ENCODE measurements around the gene ACVRL1. TPM values are rescaled to one million over a fixed set of nuclear protein-coding genes. Genes with fewer than 3 reads are reported as not detected.

Gene ACVRL1
- total and polyA plus RNA-seq, 2 donors (not counting 1 experiment from before 2014, with no cell fraction given): not detected

GRCh38 chr12:51914034-51914923 lies 7.0 kb downstream of the ACVRL1 start:
- no peak overlapping the region for H2AFZ ChIP-seq (ENCODE audit: insufficient read depth, low read depth, low read length, poor library complexity, severe bottlenecking)
- H3K79me2 ChIP-seq (ENCODE audit: control insufficient read depth, insufficient read depth, low read length): no peaks in the 10 kb centered on the region
- no peak overlapping the region for H3K4me3 ChIP-seq (ENCODE audit: control extremely low read depth in 1 of 5, extremely low read depth in 1 of 5, insufficient read depth in 1 of 5, low read depth in 2 of 5, low read length in 4 of 5)
- no peak overlapping the region for H3K9ac ChIP-seq (ENCODE audit: low read length)
- WGBS (ENCODE audit: insufficient coverage): 90% methylated on average over 14 of the region's 17 CpGs
- no peaks in the 10 kb centered on the region for H3K4me1 Mint-ChIP-seq
- peaks cover 18% of the 10 kb centered on the region for H3K27me3 Mint-ChIP-seq
- no peaks in the 10 kb centered on the region for H3K4me1 ChIP-seq (ENCODE audit: control insufficient read depth in 2 of 2, insufficient read depth in 2 of 2, low read length in 2 of 2)
- no peak overlapping the region for H3K4me2 ChIP-seq (replicated peaks; ENCODE audit: low read depth, low read length, poor library complexity, severe bottlenecking)
- no peak overlapping the region for H3K27ac Mint-ChIP-seq
- no peaks in the 10 kb centered on the region for H4K20me1 ChIP-seq (ENCODE audit: control insufficient read depth, insufficient read depth, low read length, poor library complexity, severe bottlenecking)
- DNase-seq: no peak
- no peaks in the 10 kb centered on the region for H3K9me3 Mint-ChIP-seq (ENCODE audit: insufficient read depth)
- intact Hi-C loops (cut with micrococcal nuclease): no loop called here
- H3K27me3 ChIP-seq (replicated peaks in 1 of 4; ENCODE audit: control extremely low read depth in 1 of 4, control insufficient read depth in 3 of 4, insufficient read depth in 4 of 4, low read length in 3 of 4): peaks cover 0 to 3% (median 0%) of the 10 kb centered on the region in 4 experiments
- POLR2A ChIA-PET: no interaction called here
- H3K36me3 ChIP-seq (replicated peaks in 1 of 2; ENCODE audit: control extremely low read depth in 1 of 2, control insufficient read depth in 1 of 2, extremely low read depth in 1 of 2, insufficient read depth in 2 of 2, low read length in 1 of 2): no peaks in the 10 kb centered on the region
- no peak overlapping the region for H3K27ac ChIP-seq (ENCODE audit: low read length in 2 of 2)
- no peak for TF ChIP-seq CTCF (IDR thresholded peaks at IDR 0.05)
- no peak for TF ChIP-seq EZH2 (IDR thresholded peaks at IDR 0.05; ENCODE audit: borderline replicate concordance, insufficient read depth, low read depth, low read length, poor library complexity, severe bottlenecking)
- no peak overlapping the region for H3K4me3 Mint-ChIP-seq
- H3K9me3 ChIP-seq (ENCODE audit: control extremely low read depth in 1 of 3, control insufficient read depth in 2 of 3, insufficient read depth in 1 of 3, low read length in 2 of 3): no peaks in the 10 kb centered on the region
- CTCF ChIA-PET: no interaction called here
- no peak for ATAC-seq (ENCODE audit: low read depth)

GRCh38 chr12:51915003-51915625 lies 7.8 kb downstream of the ACVRL1 start:
- Mint-ChIP-seq H3K27ac (no peak overlapping the region), H3K9me3 (ENCODE audit: insufficient read depth) (no peaks in the 10 kb centered on the region), H3K4me3 (no peak overlapping the region), H3K27me3 (peaks cover 12% of the 10 kb centered on the region), H3K4me1 (no peaks in the 10 kb centered on the region)
- H3K4me3 ChIP-seq (ENCODE audit: control extremely low read depth in 1 of 5, extremely low read depth in 1 of 5, insufficient read depth in 1 of 5, low read depth in 2 of 5, low read length in 4 of 5): no peak overlapping the region
- no peak overlapping the region for H3K9ac ChIP-seq (ENCODE audit: low read length)
- H3K4me2 ChIP-seq (replicated peaks; ENCODE audit: low read depth, low read length, poor library complexity, severe bottlenecking): no peak overlapping the region
- ChIA-PET POLR2A (no interaction called here), CTCF (no interaction called here)
- no peak overlapping the region for H2AFZ ChIP-seq (ENCODE audit: insufficient read depth, low read depth, low read length, poor library complexity, severe bottlenecking)
- no peak overlapping the region for H3K27ac ChIP-seq (ENCODE audit: low read length in 2 of 2)
- no peak for DNase-seq
- H4K20me1 ChIP-seq (ENCODE audit: control insufficient read depth, insufficient read depth, low read length, poor library complexity, severe bottlenecking): no peaks in the 10 kb centered on the region
- TF ChIP-seq EZH2 (IDR thresholded peaks at IDR 0.05; ENCODE audit: borderline replicate concordance, insufficient read depth, low read depth, low read length, poor library complexity, severe bottlenecking) (no peak), CTCF (IDR thresholded peaks at IDR 0.05) (no peak)
- WGBS (ENCODE audit: insufficient coverage): 95% methylated on average over 27 of the region's 28 CpGs
- no peak for ATAC-seq (ENCODE audit: low read depth)
- H3K79me2 ChIP-seq (ENCODE audit: control insufficient read depth, insufficient read depth, low read length): no peaks in the 10 kb centered on the region
- no peaks in the 10 kb centered on the region for H3K9me3 ChIP-seq (ENCODE audit: control extremely low read depth in 1 of 3, control insufficient read depth in 2 of 3, insufficient read depth in 1 of 3, low read length in 2 of 3)
- no peaks in the 10 kb centered on the region for H3K4me1 ChIP-seq (ENCODE audit: control insufficient read depth in 2 of 2, insufficient read depth in 2 of 2, low read length in 2 of 2)
- H3K27me3 ChIP-seq (replicated peaks in 1 of 4; ENCODE audit: control extremely low read depth in 1 of 4, control insufficient read depth in 3 of 4, insufficient read depth in 4 of 4, low read length in 3 of 4): peaks cover 0 to 3% (median 0%) of the 10 kb centered on the region in 4 experiments
- no peaks in the 10 kb centered on the region for H3K36me3 ChIP-seq (replicated peaks in 1 of 2; ENCODE audit: control extremely low read depth in 1 of 2, control insufficient read depth in 1 of 2, extremely low read depth in 1 of 2, insufficient read depth in 2 of 2, low read length in 1 of 2)
- intact Hi-C loops (cut with micrococcal nuclease): no loop called here

Measured in B cell (primary cell).